H9 (cell line): ENCODE results near the gene DTNB. TPM values are rescaled to one million over a fixed set of nuclear protein-coding genes. Genes with fewer than 3 reads are reported as not detected.

Experiments used
- DNase-seq: peaks from one replicate; pipeline ENCODE4 v3.0.0-alpha.2; 2017
- H2AFZ ChIP-seq: one replicate; pipeline ENCODE4 v1.6.1; 2013; ENCODE audit warnings: mild to moderate bottlenecking, low read length, control low read depth, moderate library complexity
- H2AK5ac ChIP-seq: 2 replicates; pipeline ENCODE4 v1.6.1; 2013; ENCODE audit warnings: low read length, control low read depth, mixed read lengths; ENCODE audit not compliant: insufficient read length
- H2BK120ac ChIP-seq: one replicate; pipeline ENCODE4 v1.6.1; 2013; ENCODE audit warnings: low read depth, mild to moderate bottlenecking, low read length, control low read depth, inconsistent platforms; ENCODE audit not compliant: poor library complexity, severe bottlenecking
- H2BK12ac ChIP-seq: 2 replicates; pipeline ENCODE4 v1.6.1; 2013; ENCODE audit warnings: low read length, control low read depth, mixed read lengths, low read depth; ENCODE audit not compliant: insufficient read length
- H2BK15ac ChIP-seq: 2 replicates; pipeline ENCODE4 v1.6.1; 2013; ENCODE audit warnings: low read depth, low read length, control low read depth
- H2BK20ac ChIP-seq: one replicate; pipeline ENCODE4 v1.6.1; 2013; ENCODE audit warnings: low read depth, mild to moderate bottlenecking, low read length, control low read depth, inconsistent platforms; ENCODE audit not compliant: poor library complexity, severe bottlenecking
- H2BK5ac ChIP-seq: 2 replicates; pipeline ENCODE4 v1.6.1; 2013; ENCODE audit warnings: low read length, control low read depth, mixed read lengths; ENCODE audit not compliant: insufficient read length
- H3K14ac ChIP-seq: 2 replicates; pipeline ENCODE4 v1.6.1; 2013; ENCODE audit warnings: low read length, control low read depth; ENCODE audit not compliant: insufficient read depth
- H3K18ac ChIP-seq: 2 replicates; pipeline ENCODE4 v1.6.1; 2013; ENCODE audit warnings: low read depth, mild to moderate bottlenecking, mixed read lengths, low read length, control low read depth; ENCODE audit not compliant: insufficient read length
- H3K23ac ChIP-seq: 2 replicates; pipeline ENCODE4 v1.6.1; 2013; ENCODE audit warnings: low read length, control low read depth, mixed read lengths, low read depth; ENCODE audit not compliant: insufficient read length
- H3K23me2 ChIP-seq: 2 replicates; pipeline ENCODE4 v1.6.1; 2013; ENCODE audit warnings: low read depth, mild to moderate bottlenecking, mixed read lengths, low read length, control low read depth; ENCODE audit not compliant: insufficient read length, poor library complexity, severe bottlenecking
- H3K27ac ChIP-seq: 2 replicates; pipeline ENCODE4 v1.5.1; 2013; ENCODE audit warnings: low read length, control low read depth, mixed read lengths, low read depth; ENCODE audit not compliant: insufficient read length
- H3K27me3 ChIP-seq: 2 replicates; pipeline ENCODE4 v1.6.1; 2013; ENCODE audit warnings: low read length, control low read depth, inconsistent platforms; ENCODE audit not compliant: insufficient read depth
- H3K4ac ChIP-seq: 2 replicates; pipeline ENCODE4 v1.6.1; 2013; ENCODE audit warnings: low read depth, mild to moderate bottlenecking, control low read depth, inconsistent platforms, low read length, moderate library complexity
- H3K4me1 ChIP-seq: 2 replicates; pipeline ENCODE4 v1.6.1; 2013; ENCODE audit warnings: low read length, control low read depth, inconsistent platforms; ENCODE audit not compliant: insufficient read depth
- H3K4me2 ChIP-seq: 2 replicates; pipeline ENCODE4 v1.6.1; 2013; ENCODE audit warnings: low read length, control low read depth, mixed read lengths; ENCODE audit not compliant: insufficient read length, insufficient read depth
- H3K56ac ChIP-seq: 2 replicates; pipeline ENCODE4 v1.6.1; 2013; ENCODE audit warnings: low read depth, mild to moderate bottlenecking, mixed read lengths, low read length, control low read depth; ENCODE audit not compliant: insufficient read length
- H3K79me1 ChIP-seq: 2 replicates; pipeline ENCODE4 v1.6.1; 2013; ENCODE audit warnings: low read depth, mild to moderate bottlenecking, moderate library complexity, low read length, control low read depth, inconsistent platforms; ENCODE audit not compliant: insufficient read depth, poor library complexity, severe bottlenecking
- H3K79me2 ChIP-seq: 2 replicates; pipeline ENCODE4 v1.6.1; 2013; ENCODE audit warnings: low read length, control low read depth, inconsistent platforms; ENCODE audit not compliant: insufficient read depth
- H3K9ac ChIP-seq: 2 replicates; pipeline ENCODE4 v1.6.1; 2013; ENCODE audit warnings: low read length, control low read depth, mixed read lengths; ENCODE audit not compliant: insufficient read length; ENCODE audit errors: extremely low read depth
- H3K9me3 ChIP-seq: one replicate; pipeline ENCODE4 v1.6.1; 2013; ENCODE audit warnings: low read depth, low read length, inconsistent platforms; ENCODE audit not compliant: control insufficient read depth
- H3T11ph ChIP-seq: one replicate; pipeline ENCODE4 v1.6.1; 2013; ENCODE audit warnings: mild to moderate bottlenecking, low read length, control low read depth, inconsistent platforms
- H4K20me1 ChIP-seq: one replicate; pipeline ENCODE4 v1.6.1; 2013; ENCODE audit not compliant: control insufficient read depth, insufficient read length, insufficient read depth
- H4K5ac ChIP-seq: 2 replicates; pipeline ENCODE4 v1.6.1; 2013; ENCODE audit warnings: low read depth, mild to moderate bottlenecking, mixed read lengths, low read length, control low read depth; ENCODE audit not compliant: insufficient read length
- H4K8ac ChIP-seq: replicated peaks from 2 replicates; pipeline ENCODE4 v1.6.1; 2013; ENCODE audit warnings: low read length, control low read depth, mixed read lengths, low read depth; ENCODE audit not compliant: insufficient read length
- H4K91ac ChIP-seq: 2 replicates; pipeline ENCODE4 v1.6.1; 2013; ENCODE audit warnings: low read depth, mild to moderate bottlenecking, moderate library complexity, mixed read lengths, low read length, control low read depth; ENCODE audit not compliant: insufficient read length
- H3K27ac Mint-ChIP-seq, 3 experiments: 2 replicates in 2 of 3; 3 replicates in 1 of 3; pipeline ENCODE4 v1.8.0; 2020 to 2021; ENCODE audit warnings: mixed read lengths in 3 of 3, mild to moderate bottlenecking in 1 of 3, moderate library complexity in 1 of 3
- H3K27me3 Mint-ChIP-seq: 2 replicates; pipeline ENCODE4 v1.8.0; 2021; ENCODE audit warnings: low read depth, mild to moderate bottlenecking, moderate library complexity, mixed read lengths
- H3K36me3 Mint-ChIP-seq, 3 experiments: 2 replicates in 2 of 3; 3 replicates in 1 of 3; pipeline ENCODE4 v1.8.0; 2020 to 2021; ENCODE audit warnings: low read depth in 3 of 3, mixed read lengths in 3 of 3; ENCODE audit not compliant: insufficient read depth in 1 of 3
- H3K4me1 Mint-ChIP-seq, 2 experiments: 2 replicates each; pipeline ENCODE4 v1.8.0; 2020; ENCODE audit warnings: mixed read lengths in 2 of 2
- H3K4me3 Mint-ChIP-seq, 2 experiments: 2 replicates in 1 of 2; 3 replicates in 1 of 2; pipeline ENCODE4 v1.8.0; 2020 to 2021; ENCODE audit warnings: mild to moderate bottlenecking in 2 of 2, mixed read lengths in 2 of 2, moderate library complexity in 1 of 2
- H3K9me3 Mint-ChIP-seq, 2 experiments: 2 replicates in 1 of 2; 3 replicates in 1 of 2; pipeline ENCODE4 v1.8.0; 2020; ENCODE audit warnings: mild to moderate bottlenecking in 2 of 2, mixed read lengths in 2 of 2, moderate library complexity in 1 of 2
- WGBS: extraction: QIAGEN DNeasy Blood & Tissue Kit; methylation state at CpG from one replicate; pipeline ENCODE4 v1.1.7; 2013; ENCODE audit warnings: missing lambda C conversion rate, low lambda C conversion rate, mixed read lengths; ENCODE audit not compliant: insufficient read length; ENCODE audit errors: extremely low coverage; 5-methylcytosine and 5-hydroxymethylcytosine counted together
- total RNA-seq: library from RNA; stranded (reverse); gene quantifications from 2 replicates; pipeline ENCODE4 v1.2.1, GENCODE V29; 2021
- TF ChIP-seq, protein P1 (sequence below): fragments of 200-600 bp; sonication (generic); conservative IDR thresholded peaks from 3 replicates; pipeline ENCODE4 v1.8.0; 2021; ENCODE audit warnings: antibody characterized with exemption, mild to moderate bottlenecking

Gene DTNB
- total RNA-seq, 1 experiment from 2014 or later = 26.7 TPM

DNA sequence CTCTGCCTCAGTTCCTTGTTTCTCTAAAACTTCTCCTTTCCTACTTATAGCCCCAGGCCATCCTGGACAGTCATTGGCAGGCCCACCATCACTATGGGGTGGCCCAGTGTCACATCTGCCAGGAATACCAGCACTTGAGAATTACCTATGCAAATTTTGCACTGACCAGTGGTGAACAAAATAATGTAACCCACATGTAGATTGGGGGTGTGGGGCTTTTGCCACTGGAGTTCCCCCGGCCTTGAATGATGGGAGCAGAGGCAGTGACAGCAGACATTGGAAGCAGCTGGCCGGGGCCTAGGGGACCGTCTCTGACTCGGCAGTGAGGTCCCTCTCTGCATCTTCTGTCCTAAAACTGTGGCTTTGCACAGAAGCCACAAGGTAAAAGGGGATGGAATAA is 306.7 kb downstream of the DTNB start:
- no peak overlapping the region for H2AK5ac ChIP-seq
- H4K20me1 ChIP-seq = no peaks in the 10 kb centered on the region
- no peaks in the 10 kb centered on the region for H3K9me3 ChIP-seq
- no peak overlapping the region for H3T11ph ChIP-seq
- no peak overlapping the region for H3K18ac ChIP-seq
- H2AFZ ChIP-seq = no peak overlapping the region
- no peak overlapping the region for H3K14ac ChIP-seq
- H4K91ac ChIP-seq = no peak overlapping the region
- H3K23ac ChIP-seq = no peak overlapping the region
- no peaks in the 10 kb centered on the region for H3K79me1 ChIP-seq
- Mint-ChIP-seq H3K9me3 (no peaks in the 10 kb centered on the region), H3K4me1 (peaks cover 18 to 28% of the 10 kb centered on the region in 2 experiments), H3K36me3 (no peaks in the 10 kb centered on the region), H3K27ac (no peak overlapping the region), H3K4me3 (no peak overlapping the region), H3K27me3 (peaks cover 59% of the 10 kb centered on the region)
- no peak overlapping the region for H4K5ac ChIP-seq
- H3K23me2 ChIP-seq = no peaks in the 10 kb centered on the region
- H3K27me3 ChIP-seq = peaks cover 2% of the 10 kb centered on the region; the same call in 1 of the 2 replicates
- H3K9ac ChIP-seq = no peak overlapping the region
- TF ChIP-seq, protein P1, sequence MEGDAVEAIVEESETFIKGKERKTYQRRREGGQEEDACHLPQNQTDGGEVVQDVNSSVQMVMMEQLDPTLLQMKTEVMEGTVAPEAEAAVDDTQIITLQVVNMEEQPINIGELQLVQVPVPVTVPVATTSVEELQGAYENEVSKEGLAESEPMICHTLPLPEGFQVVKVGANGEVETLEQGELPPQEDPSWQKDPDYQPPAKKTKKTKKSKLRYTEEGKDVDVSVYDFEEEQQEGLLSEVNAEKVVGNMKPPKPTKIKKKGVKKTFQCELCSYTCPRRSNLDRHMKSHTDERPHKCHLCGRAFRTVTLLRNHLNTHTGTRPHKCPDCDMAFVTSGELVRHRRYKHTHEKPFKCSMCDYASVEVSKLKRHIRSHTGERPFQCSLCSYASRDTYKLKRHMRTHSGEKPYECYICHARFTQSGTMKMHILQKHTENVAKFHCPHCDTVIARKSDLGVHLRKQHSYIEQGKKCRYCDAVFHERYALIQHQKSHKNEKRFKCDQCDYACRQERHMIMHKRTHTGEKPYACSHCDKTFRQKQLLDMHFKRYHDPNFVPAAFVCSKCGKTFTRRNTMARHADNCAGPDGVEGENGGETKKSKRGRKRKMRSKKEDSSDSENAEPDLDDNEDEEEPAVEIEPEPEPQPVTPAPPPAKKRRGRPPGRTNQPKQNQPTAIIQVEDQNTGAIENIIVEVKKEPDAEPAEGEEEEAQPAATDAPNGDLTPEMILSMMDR = no peak
- no peak overlapping the region for H3K27ac ChIP-seq
- H2BK5ac ChIP-seq = no peak overlapping the region
- no peak overlapping the region for H3K56ac ChIP-seq
- H2BK20ac ChIP-seq = no peak overlapping the region
- H2BK12ac ChIP-seq = no peak overlapping the region
- no CpG with 5 or more reads among the region's 4 CpGs for WGBS
- no peak overlapping the region for H3K4ac ChIP-seq
- H3K4me1 ChIP-seq = no peaks in the 10 kb centered on the region; the same call in 1 of the 2 replicates
- H3K79me2 ChIP-seq = no peaks in the 10 kb centered on the region
- no peak overlapping the region for H2BK120ac ChIP-seq
- H4K8ac ChIP-seq = no peak overlapping the region
- H2BK15ac ChIP-seq = no peak overlapping the region
- H3K4me2 ChIP-seq = no peak overlapping the region
- DNase-seq = no peak
